ENCODE measurements around the gene CUL4A. TPM values are rescaled to one million over a fixed set of nuclear protein-coding genes. Genes with fewer than 3 reads are reported as not detected.

The CUL4A gene
- total and polyA plus RNA-seq, 2 donors (not counting 3 experiments of a cell fraction or from before 2014, with no cell fraction given): 37.9 to 80.0 TPM

GRCh38 chr13:113171250-113172125, 37.9 kb upstream of the CUL4A start:
- Histone ChIP-seq H3K27ac (ENCODE audit: insufficient read depth, low read depth, low read length) (peak overlapping the region; percentile 79), H3K4me2 (ENCODE audit: insufficient read depth, low read length) (no peak overlapping the region), H3K9me1 (replicated peaks; ENCODE audit: control insufficient read depth, extremely low read depth, insufficient read depth, low read length) (no peaks in the 10 kb centered on the region), H3K4me1 (ENCODE audit: control insufficient read depth, extremely low read depth, insufficient read depth, low read length) (peaks cover 24% of the 10 kb centered on the region), H3K9me3 (replicated peaks; ENCODE audit: control insufficient read depth, insufficient read depth, low read length) (no peaks in the 10 kb centered on the region), H3K4me3 (replicated peaks in 1 of 3; ENCODE audit: insufficient read depth in 1 of 3, low read depth in 1 of 3, low read length in 3 of 3) (no peak overlapping the region), H3K79me2 (ENCODE audit: control insufficient read depth, insufficient read depth, low read length) (no peaks in the 10 kb centered on the region), H3K27me3 (ENCODE audit: control insufficient read depth in 2 of 2, insufficient read depth in 2 of 2, low read length in 2 of 2) (no peaks in the 10 kb centered on the region), H4K20me1 (replicated peaks; ENCODE audit: control insufficient read depth, extremely low read depth, insufficient read depth, low read length) (no peaks in the 10 kb centered on the region), H3K9ac (replicated peaks; ENCODE audit: extremely low read depth, insufficient read depth, low read length) (no peak overlapping the region), H3K36me3 (ENCODE audit: control insufficient read depth in 2 of 2, extremely low read depth in 1 of 2, insufficient read depth in 2 of 2, low read length in 2 of 2) (peaks cover 0 to 6% of the 10 kb centered on the region in 2 experiments), H2AFZ (ENCODE audit: low read depth, low read length) (no peak overlapping the region)
- dilution Hi-C loops (cut with MboI; ENCODE audit: extremely low pct_ligation_motif_present, low sequenced_read_pairs): no loop called here
- BruUV-seq (replicated peaks): no TSS peak
- no peak for DNase-seq (ENCODE audit: low read depth, low spot score)
- TF ChIP-seq POLR2A (IDR thresholded peaks at IDR 0.05; ENCODE audit: low read depth, low read length) (no peak), GATA2 (IDR thresholded peaks at IDR 0.05; ENCODE audit: insufficient read depth, insufficient read length, low read depth, low read length) (no peak), MYC (IDR thresholded peaks at IDR 0.05; ENCODE audit: low read depth, low read length) (no peak), POLR2AphosphoS5 (IDR thresholded peaks at IDR 0.05; ENCODE audit: insufficient read depth, low read depth, low read length) (no peak), FOS (IDR thresholded peaks at IDR 0.05; ENCODE audit: borderline replicate concordance, insufficient read depth, low read length) (no peak), EZH2 (IDR thresholded peaks at IDR 0.05; ENCODE audit: borderline replicate concordance, low read depth, low read length, severe bottlenecking) (no peak), JUN (IDR thresholded peaks at IDR 0.05; ENCODE audit: borderline replicate concordance, insufficient read depth, insufficient read length, low read depth) (no peak)
- TF ChIP-seq, protein P1, sequence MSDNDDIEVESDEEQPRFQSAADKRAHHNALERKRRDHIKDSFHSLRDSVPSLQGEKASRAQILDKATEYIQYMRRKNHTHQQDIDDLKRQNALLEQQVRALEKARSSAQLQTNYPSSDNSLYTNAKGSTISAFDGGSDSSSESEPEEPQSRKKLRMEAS (IDR thresholded peaks at IDR 0.05; ENCODE audit: insufficient read depth, insufficient read length): no peak
- TF ChIP-seq, protein P2, sequence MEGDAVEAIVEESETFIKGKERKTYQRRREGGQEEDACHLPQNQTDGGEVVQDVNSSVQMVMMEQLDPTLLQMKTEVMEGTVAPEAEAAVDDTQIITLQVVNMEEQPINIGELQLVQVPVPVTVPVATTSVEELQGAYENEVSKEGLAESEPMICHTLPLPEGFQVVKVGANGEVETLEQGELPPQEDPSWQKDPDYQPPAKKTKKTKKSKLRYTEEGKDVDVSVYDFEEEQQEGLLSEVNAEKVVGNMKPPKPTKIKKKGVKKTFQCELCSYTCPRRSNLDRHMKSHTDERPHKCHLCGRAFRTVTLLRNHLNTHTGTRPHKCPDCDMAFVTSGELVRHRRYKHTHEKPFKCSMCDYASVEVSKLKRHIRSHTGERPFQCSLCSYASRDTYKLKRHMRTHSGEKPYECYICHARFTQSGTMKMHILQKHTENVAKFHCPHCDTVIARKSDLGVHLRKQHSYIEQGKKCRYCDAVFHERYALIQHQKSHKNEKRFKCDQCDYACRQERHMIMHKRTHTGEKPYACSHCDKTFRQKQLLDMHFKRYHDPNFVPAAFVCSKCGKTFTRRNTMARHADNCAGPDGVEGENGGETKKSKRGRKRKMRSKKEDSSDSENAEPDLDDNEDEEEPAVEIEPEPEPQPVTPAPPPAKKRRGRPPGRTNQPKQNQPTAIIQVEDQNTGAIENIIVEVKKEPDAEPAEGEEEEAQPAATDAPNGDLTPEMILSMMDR (IDR thresholded peaks at IDR 0.05; ENCODE audit: extremely low read depth in 1 of 2, insufficient read depth in 1 of 2, low read depth in 1 of 2, low read length in 2 of 2): no peak
- ChIA-PET CTCF (no interaction called here), POLR2A (no interaction called here)
- intact Hi-C loops (cut with micrococcal nuclease): no loop called here
- no peak for FAIRE-seq

All from endothelial cell of umbilical vein (primary cell).